NCI-H1092 treated with DMSO at 0.1 percent for 48 hours (cell line): ENCODE data around the gene SFMBT2.
"Not testable (repeated sequence)": the region's sequence is repeated elsewhere in the genome, so short reads cannot be mapped to it uniquely, and the experiment has no call there.

Source experiments
- DNase-seq: peaks from one replicate; lab custom pipeline; 2025; lab: John Stamatoyannopoulos, UW

SFMBT2 gene

DNA sequence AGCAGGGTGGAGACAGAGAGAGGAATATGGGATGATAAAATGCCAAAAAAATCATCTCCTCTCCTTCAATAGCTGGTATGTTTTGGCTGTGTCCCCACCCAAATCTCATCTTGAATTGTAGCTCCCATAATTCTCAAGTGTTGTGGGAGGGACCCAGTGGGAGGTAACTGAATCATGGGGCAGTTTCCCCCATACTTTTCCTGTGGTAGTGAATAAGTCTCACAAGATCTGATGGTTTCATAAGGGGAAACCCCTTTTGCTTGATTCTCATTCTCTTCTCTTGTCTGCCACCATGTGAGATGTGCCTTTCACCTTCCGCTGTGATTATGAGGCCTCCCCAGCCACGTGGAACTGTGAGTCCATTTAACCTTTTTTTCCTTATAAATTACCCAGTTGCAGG is 226.7 kb downstream of the SFMBT2 start:
- not testable (repeated sequence) for DNase-seq

DNA sequence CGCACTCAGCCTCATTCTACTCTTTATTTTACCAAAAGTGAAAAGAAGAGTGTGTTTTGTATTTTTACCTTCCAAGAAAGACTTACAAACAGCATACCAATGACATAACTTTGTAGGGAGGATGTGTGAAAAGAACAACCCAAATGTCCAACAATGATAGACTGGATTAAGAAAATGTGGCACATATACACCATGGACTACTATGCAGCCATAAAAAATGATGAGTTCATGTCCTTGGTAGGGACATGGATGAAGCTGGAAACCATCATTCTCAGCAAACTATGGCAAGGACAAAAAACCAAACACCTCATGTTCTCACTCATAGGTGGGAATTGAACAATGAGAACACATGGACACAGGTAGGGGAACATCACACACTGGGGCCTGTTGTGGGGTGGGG is 228.5 kb downstream of the SFMBT2 start:
- DNase-seq, result not testable (repeated sequence)

DNA sequence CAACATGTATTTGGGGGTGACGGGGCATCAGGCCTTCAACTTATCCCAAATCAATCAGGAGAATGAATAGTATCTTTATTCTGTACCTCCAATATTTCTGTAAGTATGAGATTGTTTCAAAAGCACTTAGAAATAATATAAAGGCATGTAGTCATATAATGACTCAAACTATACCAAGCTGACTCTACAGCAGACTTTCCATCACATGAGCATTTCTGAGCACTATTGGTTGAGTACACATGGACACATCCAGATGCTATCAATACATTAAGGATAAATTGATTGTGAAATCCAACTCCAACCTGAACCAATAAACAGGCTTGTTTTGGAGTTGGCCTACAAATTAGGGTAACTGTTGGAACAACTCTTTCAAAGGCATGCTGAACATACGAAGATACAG is 229.4 kb downstream of the SFMBT2 start:
- DNase-seq, result no peak

DNA sequence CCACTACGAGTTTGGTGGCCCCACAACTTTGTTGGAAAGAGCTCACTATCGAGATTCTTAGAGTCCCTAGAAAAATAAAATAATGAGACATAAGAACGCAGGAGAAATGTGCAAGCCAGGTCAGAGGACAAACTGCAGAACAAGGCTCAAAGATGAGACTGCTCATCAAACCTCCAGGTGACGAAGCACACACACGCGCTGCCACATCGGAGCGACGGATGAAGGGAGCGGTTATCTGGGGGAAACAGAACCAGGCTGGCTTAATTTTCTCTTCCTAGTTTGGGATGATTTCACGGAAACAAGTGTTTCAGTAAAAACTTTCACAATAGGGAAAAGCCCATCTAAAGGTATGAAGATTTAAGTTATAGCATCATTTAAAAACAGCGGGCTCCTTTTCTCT is 231.3 kb downstream of the SFMBT2 start:
- no peak for DNase-seq

DNA sequence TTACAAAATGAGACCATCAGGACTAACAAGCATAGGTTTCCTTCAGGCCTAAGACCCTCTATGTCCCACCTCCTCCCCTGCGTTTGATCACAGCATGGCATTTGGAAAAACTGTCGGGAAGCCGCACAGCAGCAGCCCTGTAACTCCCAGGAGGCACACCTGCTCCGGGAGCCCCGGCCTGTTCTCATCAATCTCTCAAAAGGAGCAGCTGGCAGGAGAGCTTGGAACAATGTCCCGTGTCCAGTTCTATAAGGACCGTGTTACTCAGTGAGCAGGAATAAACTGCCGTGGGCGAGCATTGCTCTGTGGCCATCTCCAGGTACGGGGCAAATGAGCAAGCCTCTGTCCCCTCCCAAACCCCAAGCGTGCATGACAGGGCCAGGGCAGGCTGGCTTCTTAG is 236.9 kb downstream of the SFMBT2 start:
- DNase-seq, result no peak

DNA sequence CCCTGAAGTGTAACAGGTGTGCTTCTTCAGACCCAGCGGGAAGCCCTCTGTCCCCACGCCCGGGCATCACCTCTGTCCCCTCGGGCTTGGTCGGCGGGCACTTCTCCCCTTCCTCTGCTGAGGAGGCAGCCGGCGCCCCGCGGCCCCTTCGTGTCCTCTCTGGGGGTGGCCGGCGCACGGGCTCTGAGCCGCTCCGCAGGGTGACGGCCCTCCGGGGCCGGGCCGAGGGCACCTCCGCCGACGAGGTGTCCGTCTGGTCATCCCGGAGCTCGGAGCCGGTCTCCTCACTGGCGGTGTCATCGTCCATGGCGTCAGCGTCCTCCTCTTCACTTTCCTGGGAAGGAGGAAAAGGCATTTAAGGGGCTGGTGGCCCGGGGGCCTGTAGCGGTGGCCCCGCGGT is 239.0 kb downstream of the SFMBT2 start:
- no peak for DNase-seq

DNA sequence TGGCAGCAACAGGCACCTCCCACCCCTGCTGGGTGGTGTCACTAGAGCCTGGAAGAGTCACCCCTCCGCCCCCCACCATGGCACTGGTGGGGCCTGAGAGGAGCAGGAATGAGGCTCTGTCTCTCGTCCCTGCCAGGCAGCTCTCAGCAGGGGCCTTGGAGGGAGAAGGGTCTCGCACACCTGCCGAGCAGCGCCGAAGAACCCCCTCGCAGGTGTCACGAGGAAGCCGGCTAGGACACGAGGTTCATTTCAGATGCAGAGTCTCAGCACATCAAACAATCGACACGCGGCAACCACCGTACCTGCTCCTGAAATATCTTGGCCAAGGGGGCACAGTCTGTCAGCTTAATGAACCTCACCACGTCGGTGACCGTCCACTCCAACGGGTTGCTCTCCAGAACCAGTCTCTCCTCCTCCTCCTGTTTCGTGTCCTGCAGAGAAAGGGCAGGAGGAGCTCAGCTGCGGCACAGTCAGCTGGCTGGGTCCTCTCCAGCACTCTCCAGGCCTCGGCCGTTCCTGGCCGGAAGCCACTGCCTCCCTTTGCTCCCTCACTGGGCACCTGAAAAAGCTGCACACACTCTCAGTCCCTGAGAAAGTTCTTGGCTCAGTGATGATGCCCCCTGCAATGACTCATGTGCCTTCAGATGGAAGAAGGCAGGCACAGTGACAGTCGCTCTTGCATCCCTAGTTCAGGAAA is 240.1 kb downstream of the SFMBT2 start:
- DNase-seq, result peak; percentile 36

DNA sequence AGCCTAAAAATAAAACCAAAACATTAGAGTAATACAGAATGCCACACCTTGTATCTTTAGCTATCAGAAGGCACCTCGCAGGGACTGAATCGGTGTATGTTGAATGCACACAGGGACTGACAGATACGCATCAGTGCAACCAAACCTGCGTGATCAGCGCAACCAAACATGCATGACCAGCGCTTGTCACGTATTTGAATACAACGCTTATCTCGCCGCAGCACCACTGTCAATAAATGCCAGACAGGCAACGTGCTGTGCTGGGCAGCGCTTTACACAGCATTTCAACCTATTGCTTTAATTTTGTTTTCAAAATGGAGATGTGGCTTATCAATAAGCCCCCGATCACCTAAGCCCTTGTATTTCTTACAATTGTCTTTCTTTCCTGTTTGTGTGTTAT is 242.4 kb downstream of the SFMBT2 start:
- peak; percentile 10 for DNase-seq

DNA sequence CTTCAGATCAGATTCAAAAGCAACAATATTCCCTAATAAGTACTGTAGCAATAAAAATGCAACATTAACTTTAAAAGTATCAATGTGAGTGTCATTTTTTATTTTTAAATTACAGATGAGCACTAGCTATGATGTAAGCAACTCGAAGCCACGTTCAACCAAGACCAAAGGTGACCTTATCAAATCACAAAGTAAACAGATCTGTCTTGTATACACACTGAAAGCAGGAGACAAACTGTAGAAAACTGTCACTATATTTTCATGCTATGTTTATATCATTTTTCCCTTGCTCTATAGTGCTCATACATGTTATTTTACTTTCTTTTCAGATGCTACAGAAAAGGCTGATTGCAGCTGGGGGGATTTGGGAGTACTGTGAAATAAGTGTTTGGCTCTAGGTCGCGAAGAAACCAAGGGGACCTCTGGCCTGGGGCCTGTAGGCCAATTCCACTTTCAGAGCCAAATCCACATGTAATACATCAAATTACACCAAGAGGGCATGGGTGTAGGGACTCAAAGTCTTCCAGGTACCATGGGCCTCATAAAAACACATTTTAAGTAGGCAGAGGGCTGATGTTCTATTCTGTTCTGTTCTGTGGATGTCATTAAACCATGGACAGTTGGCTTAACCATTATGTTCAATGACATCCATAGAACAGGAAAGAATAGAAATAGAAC is 245.2 kb downstream of the SFMBT2 start:
- DNase-seq, result no peak

DNA sequence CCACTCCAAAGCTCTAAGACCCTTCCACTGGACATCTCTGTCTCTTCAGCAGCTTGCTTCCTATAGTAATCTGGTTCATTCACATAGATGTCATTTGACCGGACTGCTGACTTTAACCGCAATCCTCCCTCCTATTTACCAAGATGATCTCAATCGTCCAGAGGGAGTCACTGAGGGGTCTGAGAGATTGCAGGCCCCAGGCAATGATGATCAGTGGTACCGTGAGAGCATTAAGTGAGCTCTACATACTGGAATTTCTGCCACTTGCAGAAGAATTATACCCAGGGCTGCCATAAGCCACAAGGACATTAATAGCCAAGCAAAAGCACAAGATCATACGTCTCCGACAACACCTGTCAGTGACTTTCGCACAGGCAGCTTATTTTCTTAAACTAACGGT is 245.9 kb downstream of the SFMBT2 start:
- no peak for DNase-seq

DNA sequence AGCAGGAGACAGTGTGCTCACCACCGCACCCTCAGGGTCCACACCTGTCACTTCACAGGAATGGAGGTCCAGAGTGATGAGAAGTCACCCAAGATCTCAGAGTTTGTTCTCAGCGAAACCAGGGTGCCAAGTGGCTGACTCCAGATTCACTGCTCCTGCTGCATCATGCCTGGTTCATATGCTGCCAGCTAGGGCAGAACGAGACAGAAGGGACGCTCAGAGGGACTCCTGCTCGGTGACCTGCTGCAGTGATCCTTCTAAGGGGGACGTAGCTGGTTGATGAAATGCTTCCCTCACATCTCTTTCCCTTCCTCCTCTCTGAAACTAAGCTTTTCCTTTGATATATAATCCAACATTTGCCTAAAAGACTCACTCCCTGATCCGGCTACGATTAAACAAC is 248.5 kb downstream of the SFMBT2 start:
- no peak for DNase-seq

DNA sequence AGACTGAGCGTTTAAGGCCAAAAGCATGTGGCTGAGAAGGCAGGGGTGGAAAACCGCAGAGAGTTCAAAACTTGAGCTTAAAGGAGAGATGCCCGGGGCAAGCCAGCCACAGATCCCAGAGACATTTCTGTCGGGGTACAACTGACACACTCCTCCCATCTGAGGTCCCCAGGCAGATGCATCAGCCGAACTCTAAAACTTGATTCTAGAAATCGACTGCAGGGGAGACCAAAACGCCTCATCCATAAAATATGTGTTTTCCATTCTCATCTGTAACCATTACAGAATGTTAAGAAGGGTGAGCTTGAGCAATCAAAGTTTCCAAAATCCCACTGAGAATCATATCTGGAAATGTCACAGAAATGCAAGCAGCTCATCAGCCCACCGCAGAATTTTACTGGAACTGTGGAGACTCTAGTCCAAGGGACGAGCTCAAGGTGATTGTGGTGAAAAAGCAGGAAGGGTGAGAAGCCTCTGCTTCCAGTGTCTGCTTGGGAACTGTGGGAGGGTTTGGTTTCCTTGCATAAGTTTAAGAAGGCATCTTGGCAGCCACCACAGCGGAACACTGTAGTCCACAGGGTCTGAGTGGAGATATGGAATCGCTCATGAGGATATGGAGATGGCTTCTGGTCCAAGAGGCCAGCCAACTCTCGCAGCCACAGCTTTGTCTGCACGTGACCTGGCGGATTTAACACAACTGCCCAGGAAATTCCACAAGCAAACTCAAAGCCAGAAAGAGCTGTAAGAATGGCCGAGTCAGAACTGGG is 249.2 kb downstream of the SFMBT2 start:
- no peak for DNase-seq

DNA sequence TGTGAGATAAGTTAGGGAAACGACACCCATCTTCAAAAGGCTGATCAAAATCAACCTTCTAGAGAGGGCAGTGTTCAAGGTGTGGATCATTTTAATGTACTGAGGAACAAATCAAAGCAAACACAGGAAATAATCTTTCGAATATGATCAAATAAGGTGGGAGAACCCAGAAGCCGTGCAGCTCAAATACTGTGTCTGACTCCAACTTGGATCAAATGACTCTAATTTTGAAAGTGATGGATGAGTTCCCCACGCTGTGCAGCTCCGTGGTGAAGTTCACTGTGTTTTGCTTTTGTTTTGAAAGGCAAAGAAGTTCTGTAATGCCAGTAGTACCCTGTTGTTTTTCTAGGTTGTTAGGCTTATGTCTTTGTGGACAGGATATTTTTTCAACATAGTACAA is 250.9 kb downstream of the SFMBT2 start:
- DNase-seq, result no peak

DNA sequence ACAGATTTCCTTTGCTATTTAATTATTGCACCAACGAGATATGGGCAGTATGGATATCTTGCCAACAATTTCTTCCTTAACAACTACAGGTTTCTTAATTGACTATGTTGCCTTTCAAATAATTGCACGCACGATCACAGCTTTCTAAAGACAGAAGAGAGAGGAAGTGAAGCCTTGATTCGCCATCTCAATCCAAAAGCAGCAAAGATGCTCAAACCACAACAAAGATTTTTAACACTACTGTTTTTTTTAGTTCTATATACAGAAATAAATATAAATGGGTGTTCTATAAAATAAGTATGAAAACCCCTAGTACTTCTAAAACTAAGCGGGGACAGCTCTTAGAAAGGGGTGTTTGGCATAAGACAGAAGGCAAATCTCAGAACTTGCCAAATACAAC is 251.3 kb downstream of the SFMBT2 start:
- no peak for DNase-seq

DNA sequence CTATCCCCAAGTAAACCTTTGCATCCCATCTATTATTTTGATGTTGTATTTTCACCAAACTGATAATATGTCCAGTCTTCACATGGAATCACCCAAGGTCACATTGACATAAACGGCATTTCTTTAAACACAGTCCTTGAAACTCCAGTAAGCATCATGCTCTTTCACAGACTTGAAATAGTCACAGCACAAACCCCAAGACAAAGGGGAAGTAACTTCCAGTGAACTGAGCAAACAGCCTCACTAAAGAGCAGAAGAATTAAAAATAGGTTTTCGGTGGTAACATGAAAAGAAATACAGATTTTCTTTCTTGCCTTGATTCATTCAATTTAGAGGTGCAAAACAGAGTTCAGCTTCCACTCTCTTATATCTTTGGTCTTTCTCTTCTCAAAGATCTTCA is 253.7 kb downstream of the SFMBT2 start:
- no peak for DNase-seq

DNA sequence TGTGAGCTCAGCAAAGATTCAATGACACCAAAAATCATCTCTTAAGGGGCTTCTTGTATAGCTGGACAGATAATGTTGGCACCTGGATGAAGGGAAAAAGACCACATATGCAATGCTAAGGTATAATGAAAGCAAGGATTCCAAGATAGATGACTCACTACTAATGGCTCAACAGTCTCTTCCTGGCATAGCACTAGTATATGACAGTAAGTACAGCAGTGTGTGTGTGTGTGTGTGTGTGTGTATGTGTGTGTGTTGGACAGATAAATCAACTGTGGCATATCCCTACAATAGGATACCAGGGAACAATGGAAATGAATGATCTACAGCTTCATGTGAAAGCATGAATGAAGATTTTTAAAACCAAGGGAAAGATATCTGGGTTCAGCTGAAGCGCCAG is 257.1 kb downstream of the SFMBT2 start:
- no peak for DNase-seq

DNA sequence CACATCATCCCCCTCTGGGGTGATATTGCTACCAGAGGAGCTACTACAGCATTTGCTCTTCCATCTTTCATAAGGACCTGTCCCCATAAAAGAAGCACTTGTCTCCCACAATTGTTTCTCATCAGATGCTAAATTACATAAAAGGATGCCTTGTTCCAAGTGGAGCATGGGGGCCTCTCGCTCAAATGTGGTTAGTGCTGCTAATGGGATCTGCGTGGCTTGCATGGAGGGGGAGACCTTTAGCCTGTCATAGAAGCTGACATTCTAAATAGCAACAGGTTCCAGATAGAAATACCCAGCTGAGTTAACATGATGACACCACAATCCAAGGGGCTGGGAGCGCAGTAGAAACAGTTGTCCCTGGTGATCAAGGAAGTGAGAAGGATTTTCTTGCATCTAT is 257.9 kb downstream of the SFMBT2 start:
- no peak for DNase-seq

DNA sequence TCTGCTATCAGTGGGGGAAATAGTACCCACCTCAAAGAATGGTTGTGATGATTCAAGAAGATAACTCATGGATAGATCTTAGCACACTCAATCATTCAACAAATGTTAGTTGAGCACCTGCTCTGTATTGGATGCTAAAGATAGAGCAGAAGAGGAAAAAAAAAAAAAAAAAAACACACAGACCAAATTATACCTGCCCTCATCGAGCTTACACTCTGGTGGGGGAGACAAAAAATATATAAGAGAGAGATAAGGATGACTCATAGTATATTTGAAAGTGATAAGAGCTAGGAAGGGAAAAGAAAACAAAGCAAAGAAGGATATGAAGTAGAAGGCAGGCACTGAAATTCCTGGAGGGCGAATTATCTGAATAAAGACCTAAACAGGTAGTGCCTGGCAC is 258.5 kb downstream of the SFMBT2 start:
- DNase-seq, result no peak

DNA sequence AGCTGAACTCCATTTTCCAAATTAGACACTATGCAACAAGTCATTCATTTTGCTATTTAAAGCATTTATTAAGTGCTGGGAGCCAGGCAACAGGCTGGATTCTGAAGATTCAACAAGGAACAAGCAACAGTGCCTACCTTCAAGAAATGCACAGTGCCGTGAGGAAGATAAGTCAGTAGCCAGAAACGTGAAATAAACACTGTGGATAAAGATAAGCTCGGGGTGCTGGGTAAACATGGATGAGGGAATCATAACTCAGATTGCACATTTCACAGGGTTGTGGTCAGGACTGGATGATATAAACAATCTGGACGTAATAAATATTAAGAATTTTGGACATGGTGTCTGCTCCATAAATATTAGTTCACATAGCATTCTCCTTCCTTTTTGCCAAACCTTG is 259.3 kb downstream of the SFMBT2 start:
- no peak for DNase-seq

DNA sequence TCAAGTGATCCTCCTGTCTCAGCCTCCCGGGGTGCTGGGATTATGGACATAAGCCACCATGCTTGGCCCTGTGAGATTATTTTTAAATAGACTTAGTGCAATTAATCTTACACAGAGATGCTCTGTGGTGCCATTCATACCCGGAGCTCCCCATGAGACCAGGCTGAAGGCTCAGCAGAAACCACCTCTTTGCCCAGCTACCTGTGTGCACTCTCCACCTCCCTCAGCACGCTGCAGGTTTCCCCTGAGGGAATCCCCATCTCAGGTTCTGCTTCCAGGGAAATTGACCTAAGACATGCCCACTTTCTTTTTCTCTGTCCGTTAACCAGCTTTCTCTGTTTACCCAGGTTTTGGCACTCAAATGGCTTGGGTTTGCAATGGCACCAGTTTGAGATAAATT is 260.5 kb downstream of the SFMBT2 start:
- DNase-seq, result no peak

DNA sequence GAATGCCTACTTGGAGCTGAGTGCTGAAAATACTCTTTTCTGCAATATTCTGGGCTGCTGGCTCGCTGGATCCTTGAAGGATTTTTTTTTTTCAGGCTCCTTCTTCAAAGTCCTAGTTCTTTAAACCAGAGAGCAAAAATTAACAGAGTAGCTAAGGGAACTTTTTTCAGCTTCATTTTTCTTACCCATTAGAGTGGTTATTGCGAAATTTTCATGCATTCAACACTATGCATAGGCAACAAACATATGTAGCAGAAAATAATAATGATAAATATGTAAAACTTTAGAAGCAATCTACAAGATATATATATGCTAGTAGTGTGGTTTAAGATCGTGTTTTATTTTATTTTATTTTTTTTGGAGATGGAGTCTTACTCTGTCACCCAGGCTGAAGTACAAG is 264.6 kb downstream of the SFMBT2 start:
- DNase-seq, result no peak

DNA sequence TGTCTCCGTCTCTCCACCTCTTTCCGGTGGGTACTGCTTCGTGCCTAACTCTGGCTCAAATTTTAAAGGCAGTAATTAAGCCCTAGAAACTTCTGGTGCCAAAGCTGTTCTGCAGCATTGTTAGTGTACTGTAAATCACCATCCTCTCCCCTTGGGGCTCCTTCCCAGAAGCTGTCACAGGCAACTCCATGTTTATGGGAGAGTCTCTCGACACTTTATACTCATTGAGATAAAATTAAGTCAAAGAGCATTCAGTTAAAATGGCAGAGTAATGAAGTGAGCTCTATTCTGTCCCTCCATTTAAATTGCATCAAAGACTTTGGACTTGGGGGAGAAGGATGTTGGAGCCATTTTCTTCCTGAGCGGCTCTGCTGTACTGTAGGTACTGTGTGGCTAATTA is 274.8 kb downstream of the SFMBT2 start:
- no peak for DNase-seq

DNA sequence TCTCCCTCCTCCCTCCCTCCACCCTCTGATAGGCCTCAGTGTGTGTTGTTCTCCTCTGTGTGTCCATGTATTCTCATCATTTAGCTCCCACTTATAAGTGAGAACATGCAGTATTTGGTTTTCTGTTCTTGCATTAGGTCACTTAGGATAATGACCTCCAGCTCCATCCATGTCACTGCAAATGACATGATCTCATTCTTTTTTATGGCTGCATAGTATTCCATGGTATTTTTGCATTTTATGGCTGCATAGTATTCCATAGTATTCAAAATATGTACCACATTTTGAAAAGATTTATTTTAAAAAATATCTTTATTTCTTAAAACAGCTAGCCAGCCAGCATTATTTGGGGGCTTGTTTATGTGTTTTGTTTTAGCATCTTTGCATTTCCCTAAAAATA is 275.6 kb downstream of the SFMBT2 start:
- DNase-seq, result no peak
